H1 (cell line): ENCODE measurements around the gene EML5. TPM values are rescaled to one million over a fixed set of nuclear protein-coding genes. Genes with fewer than 3 reads are reported as not detected.

Experiments used
- CTCF ChIA-PET: fragments of 300-600 bp; sonication (Branson Sonifier 250); formaldehyde crosslinking; loops from one replicate; lab custom pipeline; 2021; ENCODE audit not compliant: partially characterized antibody; lab: Charles Lee
- POLR2A ChIA-PET: fragments of 300-600 bp; sonication (Branson Sonifier 250); formaldehyde crosslinking; loops from one replicate; lab custom pipeline; 2021; ENCODE audit warnings: inconsistent platforms; ENCODE audit not compliant: partially characterized antibody; lab: Charles Lee
- DNase-seq, 2 experiments: peaks; one replicate each; pipeline versions ENCODE4 v3.0.0 to v3.0.0-alpha.2; 2010 to 2022; ENCODE audit warnings: low spot score in 2 of 2, low read depth in 1 of 2, mixed read lengths in 1 of 2
- FAIRE-seq: peaks from 2 replicates; lab custom pipeline; 2011; peaks lifted over from hg19 to GRCh38; lab: Jason Lieb, UNC
- H2AFZ ChIP-seq: 2 replicates; pipeline ENCODE4 v1.8.1; 2012; ENCODE audit warnings: low read length, inconsistent platforms
- H2AK5ac ChIP-seq: 2 replicates; pipeline ENCODE4 v1.6.1; 2013; ENCODE audit warnings: low read depth, low read length
- H2BK120ac ChIP-seq: replicated peaks from 2 replicates; pipeline ENCODE3; 2013; ENCODE audit warnings: low read depth, low read length, inconsistent platforms
- H2BK12ac ChIP-seq: 2 replicates; pipeline ENCODE4 v1.6.1; 2013; ENCODE audit warnings: low read depth, low read length
- H2BK15ac ChIP-seq: 2 replicates; pipeline ENCODE4 v1.6.1; 2013; ENCODE audit warnings: low read length
- H2BK20ac ChIP-seq: 2 replicates; pipeline ENCODE4 v1.6.1; 2013; ENCODE audit warnings: low read length
- H2BK5ac ChIP-seq: 2 replicates; pipeline ENCODE4 v1.6.1; 2013; ENCODE audit warnings: low read depth, low read length
- H3K14ac ChIP-seq: 2 replicates; pipeline ENCODE4 v1.6.1; 2013; ENCODE audit warnings: inconsistent platforms; ENCODE audit not compliant: insufficient read length
- H3K18ac ChIP-seq: 2 replicates; pipeline ENCODE4 v1.6.1; 2013; ENCODE audit warnings: low read length; ENCODE audit errors: extremely low read depth
- H3K23ac ChIP-seq: 2 replicates; pipeline ENCODE4 v1.6.1; 2013; ENCODE audit warnings: inconsistent platforms; ENCODE audit not compliant: insufficient read length
- H3K23me2 ChIP-seq: 2 replicates; pipeline ENCODE4 v1.6.1; 2013; ENCODE audit warnings: low read depth, low read length
- H3K27ac ChIP-seq: 2 replicates; pipeline ENCODE4 v1.6.1; 2011; ENCODE audit warnings: low read depth, low read length, inconsistent platforms
- H3K27me3 ChIP-seq, 4 experiments: replicated peaks in 1 of 4; 1 replicate in 1 of 4; 2 replicates in 3 of 4; pipeline versions ENCODE4 v1.6.1 to v1.8.1; 2011 to 2013; ENCODE audit warnings: low read length in 3 of 4, mild to moderate bottlenecking in 3 of 4, inconsistent platforms in 2 of 4, mixed read lengths in 2 of 4, moderate library complexity in 1 of 4; ENCODE audit not compliant: control insufficient read depth in 3 of 4, insufficient read depth in 3 of 4; ENCODE audit errors: extremely low read depth in 1 of 4
- H3K36me3 ChIP-seq, 4 experiments: 2 replicates each; pipeline versions ENCODE4 v1.6.1 to v1.8.1; 2011 to 2013; ENCODE audit warnings: mild to moderate bottlenecking in 4 of 4, low read length in 3 of 4, moderate library complexity in 2 of 4, control low read depth in 1 of 4, inconsistent platforms in 1 of 4; ENCODE audit not compliant: insufficient read depth in 4 of 4, control insufficient read depth in 2 of 4
- H3K4ac ChIP-seq: replicated peaks from 2 replicates; pipeline ENCODE3; 2013; ENCODE audit warnings: low read length, low read depth, mixed read lengths, inconsistent platforms; ENCODE audit not compliant: insufficient read length
- H3K4me1 ChIP-seq, 4 experiments: replicated peaks in 1 of 4; 1 replicate in 1 of 4; 2 replicates in 3 of 4; pipeline versions ENCODE4 v1.6.1 to v1.8.1; 2011 to 2013; ENCODE audit warnings: low read length in 3 of 4, inconsistent platforms in 2 of 4, mixed read lengths in 1 of 4; ENCODE audit not compliant: insufficient read depth in 4 of 4, control insufficient read depth in 3 of 4
- H3K4me2 ChIP-seq, 2 experiments: 2 replicates each; pipeline versions ENCODE4 v1.6.1 to v1.8.1; 2011 to 2013; ENCODE audit warnings: low read depth in 2 of 2, low read length in 2 of 2, control low read depth in 1 of 2, inconsistent platforms in 1 of 2, mild to moderate bottlenecking in 1 of 2; ENCODE audit not compliant: insufficient read depth in 1 of 2
- H3K4me3 ChIP-seq, 4 experiments: fragments of 200-600, 300-600 bp in 1 of 4; sonication (generic), shearing (Covaris generic), sonication (Bioruptor Twin) in 1 of 4; 2 replicates each; pipeline versions ENCODE4 v1.5.1 to v1.8.1; 2011 to 2016; ENCODE audit warnings: low read length in 4 of 4, low read depth in 3 of 4, control low read depth in 2 of 4, inconsistent platforms in 2 of 4, mild to moderate bottlenecking in 2 of 4, mixed read lengths in 1 of 4, moderate library complexity in 1 of 4; ENCODE audit not compliant: insufficient read depth in 2 of 4; ENCODE audit errors: extremely low read depth in 1 of 4
- H3K56ac ChIP-seq: replicated peaks from 2 replicates; pipeline ENCODE3; 2013; ENCODE audit warnings: low read depth, mild to moderate bottlenecking, mixed read lengths, low read length, inconsistent platforms; ENCODE audit not compliant: insufficient read length
- H3K79me1 ChIP-seq: 2 replicates; pipeline ENCODE4 v1.6.1; 2013; ENCODE audit warnings: low read depth, low read length, control low read depth
- H3K79me2 ChIP-seq, 2 experiments: 2 replicates each; pipeline versions ENCODE4 v1.6.1 to v1.8.1; 2012 to 2013; ENCODE audit warnings: low read length in 2 of 2, mild to moderate bottlenecking in 2 of 2, inconsistent platforms in 1 of 2; ENCODE audit not compliant: insufficient read depth in 2 of 2, control insufficient read depth in 1 of 2
- H3K9ac ChIP-seq, 4 experiments: replicated peaks in 1 of 4; 1 replicate in 1 of 4; 2 replicates in 3 of 4; pipeline versions ENCODE4 v1.6.1 to v1.8.1; 2011 to 2013; ENCODE audit warnings: low read depth in 3 of 4, low read length in 3 of 4, control low read depth in 2 of 4, mild to moderate bottlenecking in 2 of 4, moderate library complexity in 2 of 4, inconsistent platforms in 1 of 4; ENCODE audit errors: extremely low read depth in 1 of 4
- H3K9me3 ChIP-seq, 2 experiments: 2 replicates each; pipeline versions ENCODE4 v1.6.1 to v1.8.1; 2012 to 2013; ENCODE audit warnings: mild to moderate bottlenecking in 2 of 2, moderate library complexity in 2 of 2, control low read depth in 1 of 2, inconsistent platforms in 1 of 2, low read depth in 1 of 2, low read length in 1 of 2, mixed read lengths in 1 of 2; ENCODE audit not compliant: insufficient read depth in 2 of 2
- H4K20me1 ChIP-seq, 2 experiments: replicated peaks in 1 of 2; 2 replicates each; pipeline versions ENCODE3 to v1.8.1; 2011 to 2013; ENCODE audit warnings: inconsistent platforms in 2 of 2, low read length in 2 of 2, mild to moderate bottlenecking in 1 of 2; ENCODE audit not compliant: insufficient read depth in 2 of 2, control insufficient read depth in 1 of 2
- H4K5ac ChIP-seq: 2 replicates; pipeline ENCODE4 v1.6.1; 2013; ENCODE audit warnings: low read length, low read depth, mixed read lengths, inconsistent platforms; ENCODE audit not compliant: insufficient read length
- H4K8ac ChIP-seq: 2 replicates; pipeline ENCODE4 v1.8.0; 2013; ENCODE audit warnings: mild to moderate bottlenecking, moderate library complexity, low read length, inconsistent platforms; ENCODE audit not compliant: insufficient read depth; ENCODE audit errors: extremely low read depth
- H4K91ac ChIP-seq: replicated peaks from 2 replicates; pipeline ENCODE3; 2013; ENCODE audit warnings: low read length, mixed read lengths, inconsistent platforms; ENCODE audit not compliant: insufficient read length
- CBX5 ChIP-seq: fragments of 300-800, 300-1000 bp; sonication (generic); IDR thresholded peaks from 2 replicates; pipeline ENCODE4 v1.7.1; 2016; ENCODE audit warnings: antibody characterized with exemption, low read length, low read depth
- CEBPB ChIP-seq: IDR thresholded peaks from 2 replicates; pipeline ENCODE4 v1.6.1; 2012; ENCODE audit warnings: low read depth, low read length
- CTBP2 ChIP-seq: IDR thresholded peaks from 2 replicates; pipeline ENCODE4 v1.7.0; 2011; ENCODE audit warnings: borderline replicate concordance, mild to moderate bottlenecking, moderate library complexity, mixed read lengths, low read length; ENCODE audit not compliant: insufficient read depth, insufficient read length
- NRF1 ChIP-seq: IDR thresholded peaks from 2 replicates; pipeline ENCODE4 v1.6.1; 2011; ENCODE audit warnings: mild to moderate bottlenecking, low read depth, low read length, improper control_type of control experiment
- PHF8 ChIP-seq: fragments of 200-600 bp; sonication (generic); conservative IDR thresholded peaks from 2 replicates; pipeline ENCODE4 v1.7.1; 2012; ENCODE audit warnings: low read depth, mild to moderate bottlenecking, inconsistent platforms, low read length, moderate library complexity
- POLR2A ChIP-seq, 2 experiments: IDR thresholded peaks; 1 replicate in 1 of 2; 2 replicates in 1 of 2; pipeline ENCODE4 v1.6.1; 2011; ENCODE audit warnings: low read depth in 2 of 2, low read length in 2 of 2, mild to moderate bottlenecking in 2 of 2; ENCODE audit errors: control extremely low read depth in 1 of 2
- POU5F1 ChIP-seq: IDR thresholded peaks from 2 replicates; pipeline ENCODE4 v1.6.1; 2011; ENCODE audit warnings: low read depth, mild to moderate bottlenecking, low read length, moderate library complexity
- SIX5 ChIP-seq: IDR thresholded peaks from 2 replicates; pipeline ENCODE4 v1.6.1; 2011; ENCODE audit warnings: mild to moderate bottlenecking, low read depth, low read length
- SP1 ChIP-seq: IDR thresholded peaks from 2 replicates; pipeline ENCODE4 v1.6.1; 2011; ENCODE audit warnings: low read depth, low read length
- SP4 ChIP-seq: IDR thresholded peaks from 2 replicates; pipeline ENCODE4 v1.6.1; 2012; ENCODE audit warnings: low read length, inconsistent platforms
- YY1 ChIP-seq: IDR thresholded peaks from 2 replicates; pipeline ENCODE4 v1.6.1; 2011; ENCODE audit warnings: low read depth, mild to moderate bottlenecking, low read length
- WGBS, 2 experiments: shearing (Covaris generic) in 1 of 2; methylation state at CpG; one replicate each; pipeline versions ENCODE4 v1.1.6 to v1.1.7; 2013 to 2015; ENCODE audit warnings: low lambda C conversion rate in 2 of 2, mixed read lengths in 2 of 2, inconsistent platforms in 1 of 2, low coverage in 1 of 2, missing lambda C conversion rate in 1 of 2; ENCODE audit not compliant: insufficient replicate concordance in 2 of 2, insufficient coverage in 1 of 2, insufficient read length in 1 of 2; ENCODE audit errors: extremely low coverage in 1 of 2, missing lambda C conversion rate in 1 of 2; 5-methylcytosine and 5-hydroxymethylcytosine counted together
- polyA plus RNA-seq, 7 experiments: library from polyadenylated mRNA; depleted of rRNA in 3 of 7; stranded (reverse) in 5 of 7; unstranded in 2 of 7; fragments of >200 nt in 5 of 7; fragments of 200-250 nt in 2 of 7; gene quantifications; 1 replicate in 5 of 7; 2 replicates in 1 of 7; 4 replicates in 1 of 7; pipeline versions ENCODE4 v1.2.1 to v1.2.3, GENCODE V29; 2011 to 2013; ENCODE audit warnings: missing spikeins in 2 of 7, mixed read lengths in 2 of 7
- total RNA-seq: library from RNA; stranded (reverse); fragmentation: NEBNext Ultra II Directional; extraction: Animal tissue kit (Norgen Biotek cat#: 25700); gene quantifications from 2 replicates; pipeline ENCODE4 v1.2.1, GENCODE V29; 2021
- TF ChIP-seq, protein P1 (sequence below): IDR thresholded peaks from 2 replicates; pipeline ENCODE4 v1.6.1; 2012; ENCODE audit warnings: low read length, inconsistent platforms
- TF ChIP-seq, protein P2 (sequence below): IDR thresholded peaks from 2 replicates; pipeline ENCODE4 v1.6.1; 2011; ENCODE audit warnings: low read depth, mild to moderate bottlenecking, low read length; ENCODE audit not compliant: insufficient read depth

Gene EML5
- total and polyA plus RNA-seq, 2 of the 8 experiments (the other 6 are each of a cell fraction or from before 2014, with no cell fraction given): 0.39 to 0.88 TPM

DNA sequence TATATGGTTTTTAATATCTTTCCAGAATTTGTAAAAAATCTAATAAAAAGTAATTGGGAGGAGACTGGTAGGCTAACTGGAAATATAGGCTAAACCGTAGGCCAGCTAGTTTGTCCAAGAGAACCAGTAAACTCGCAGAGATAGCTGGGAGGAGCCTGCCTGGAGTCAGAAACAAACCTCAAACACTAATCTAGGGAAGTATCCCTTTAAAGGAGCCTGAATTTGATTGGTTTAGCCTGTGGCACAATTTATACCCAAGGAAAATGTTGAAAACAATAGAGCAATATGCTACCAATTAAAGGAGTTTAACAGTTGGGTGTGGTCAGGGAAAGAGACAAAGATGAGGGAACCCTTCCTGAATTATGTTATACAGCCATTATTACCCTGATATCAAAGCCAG lies 109.6 kb downstream of the EML5 start:
- Histone ChIP-seq H3K4me2 (no peak overlapping the region), H3K9me3 (no peaks in the 10 kb centered on the region), H4K20me1 (no peaks in the 10 kb centered on the region), H3K4me3 (no peak overlapping the region), H3K27ac (no peak overlapping the region), H3K79me1 (no peaks in the 10 kb centered on the region), H2BK20ac (no peak overlapping the region), H3K4me1 (0 out of 7 replicates have a peak, but pooled peaks cover 0 to 3% (median 1%) of the 10 kb centered on the region in 4 experiments), H4K8ac (no peak overlapping the region), H3K56ac (no peak overlapping the region), H3K27me3 (no peaks in the 10 kb centered on the region), H2AFZ (no peak overlapping the region), H3K18ac (no peak overlapping the region), H3K14ac (no peak overlapping the region), H3K79me2 (no peaks in the 10 kb centered on the region), H2BK15ac (no peak overlapping the region), H2BK5ac (no peak overlapping the region), H4K5ac (no peak overlapping the region), H2BK12ac (no peak overlapping the region), H2AK5ac (no peak overlapping the region), H3K36me3 (no peaks in the 10 kb centered on the region), H3K23me2 (no peaks in the 10 kb centered on the region), H3K23ac (no peak overlapping the region), H3K4ac (no peak overlapping the region), H4K91ac (no peak overlapping the region), H3K9ac (no peak overlapping the region), H2BK120ac (no peak overlapping the region)
- CTCF ChIA-PET: interaction anchor here (1.5 to 7.0 kb wide), 3 partner anchors 15 to 344 kb away, joined by 3 to 65 read pairs (median 4); no protein-coding TSS in a partner anchor
- no peak for DNase-seq
- 86% methylated on average over 2 of the region's 2 CpGs; no CpG with 5 or more reads in 1 of the 2 experiments for WGBS, 2 experiments
- POLR2A ChIA-PET: interaction anchor here (1.3 to 1.9 kb wide), 5 partner anchors 14 to 142 kb away, joined by 4 to 7 read pairs (median 5); partner anchors contain the start of genes TTC8 and ZC3H14
- FAIRE-seq: no peak
- no peak for TF ChIP-seq YY1
- no peak for TF ChIP-seq SP4
- TF ChIP-seq, protein P1, sequence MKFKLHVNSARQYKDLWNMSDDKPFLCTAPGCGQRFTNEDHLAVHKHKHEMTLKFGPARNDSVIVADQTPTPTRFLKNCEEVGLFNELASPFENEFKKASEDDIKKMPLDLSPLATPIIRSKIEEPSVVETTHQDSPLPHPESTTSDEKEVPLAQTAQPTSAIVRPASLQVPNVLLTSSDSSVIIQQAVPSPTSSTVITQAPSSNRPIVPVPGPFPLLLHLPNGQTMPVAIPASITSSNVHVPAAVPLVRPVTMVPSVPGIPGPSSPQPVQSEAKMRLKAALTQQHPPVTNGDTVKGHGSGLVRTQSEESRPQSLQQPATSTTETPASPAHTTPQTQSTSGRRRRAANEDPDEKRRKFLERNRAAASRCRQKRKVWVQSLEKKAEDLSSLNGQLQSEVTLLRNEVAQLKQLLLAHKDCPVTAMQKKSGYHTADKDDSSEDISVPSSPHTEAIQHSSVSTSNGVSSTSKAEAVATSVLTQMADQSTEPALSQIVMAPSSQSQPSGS: no peak
- no peak for TF ChIP-seq PHF8
- no peak for TF ChIP-seq CTBP2
- TF ChIP-seq CEBPB: no peak
- no peak for TF ChIP-seq POLR2A (IDR thresholded peaks at IDR 0.05; ENCODE audit: control extremely low read depth in 1 of 2, low read depth in 2 of 2, low read length in 2 of 2)
- no peak for TF ChIP-seq SP1
- TF ChIP-seq CBX5: no peak
- TF ChIP-seq, protein P2, sequence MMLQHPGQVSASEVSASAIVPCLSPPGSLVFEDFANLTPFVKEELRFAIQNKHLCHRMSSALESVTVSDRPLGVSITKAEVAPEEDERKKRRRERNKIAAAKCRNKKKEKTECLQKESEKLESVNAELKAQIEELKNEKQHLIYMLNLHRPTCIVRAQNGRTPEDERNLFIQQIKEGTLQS: no peak
- no peak for TF ChIP-seq POU5F1
- TF ChIP-seq NRF1: no peak
- no peak for TF ChIP-seq SIX5
